HEK293 (cell line): Measurements from ENCODE around the gene PALM.

Source experiments
- CTCF ChIP-seq: fragments of 450-650 bp; formaldehyde crosslinking; IDR thresholded peaks from 2 replicates; pipeline ENCODE4 v1.5.1; 2016; ENCODE audit warnings: missing biosample characterization, missing genetic modification characterization
- REST ChIP-seq: fragments of 450-650 bp; formaldehyde crosslinking; IDR thresholded peaks from 2 replicates; pipeline ENCODE4 v1.5.1; 2016; ENCODE audit warnings: missing biosample characterization, missing genetic modification characterization
- SALL2 ChIP-seq: fragments of 450-650 bp; formaldehyde crosslinking; IDR thresholded peaks from 2 replicates; pipeline ENCODE4 v1.5.0; 2017; ENCODE audit warnings: missing biosample characterization, mild to moderate bottlenecking, missing genetic modification characterization, borderline replicate concordance
- ZBTB49 ChIP-seq: fragments of 450-650 bp; formaldehyde crosslinking; IDR thresholded peaks from 2 replicates; pipeline ENCODE4 v1.5.1; 2016; ENCODE audit warnings: missing biosample characterization, missing genetic modification characterization, low read depth
- ZFP37 ChIP-seq: fragments of 450-650 bp; formaldehyde crosslinking; IDR thresholded peaks from 2 replicates; pipeline ENCODE4 v1.5.1; 2016; ENCODE audit warnings: missing biosample characterization, missing genetic modification characterization
- ZNF114 ChIP-seq: fragments of 450-650 bp; formaldehyde crosslinking; IDR thresholded peaks from 2 replicates; pipeline ENCODE4 v1.5.0; 2017; ENCODE audit warnings: missing biosample characterization, missing genetic modification characterization
- ZNF837 ChIP-seq: fragments of 450-650 bp; formaldehyde crosslinking; IDR thresholded peaks from 2 replicates; pipeline ENCODE4 v1.5.1; 2016; ENCODE audit warnings: missing biosample characterization, missing genetic modification characterization

GRCh38 chr19:778910-779653 is 70.3 kb downstream of the PALM start:
- TF ChIP-seq CTCF (tag by site-specific recombination), result no peak
- TF ChIP-seq ZFP37, result no peak
- TF ChIP-seq ZNF837 (tag by site-specific recombination), result no peak
- no peak for TF ChIP-seq ZNF114 (tag by site-specific recombination)
- no peak for TF ChIP-seq ZBTB49 (tag by site-specific recombination)
- no peak for TF ChIP-seq REST (tag by site-specific recombination)
- no peak for TF ChIP-seq SALL2 (tag by site-specific recombination)
